SK-N-SH (cell line): ENCODE measurements around the gene IKZF1. TPM values are rescaled to one million over a fixed set of nuclear protein-coding genes. Genes with fewer than 3 reads are reported as not detected.

Experiments used
- CTCF ChIA-PET: fragments of 300-600, 350-600 bp; formaldehyde crosslinking; extraction: SDS; loops from one replicate; lab custom pipeline; 2021; lab: Yijun Ruan, JAX
- POLR2A ChIA-PET: fragments of 350-600 bp; sonication (Branson Sonifier 250); formaldehyde crosslinking; extraction: SDS; loops from one replicate; lab custom pipeline; 2020; ENCODE audit warnings: antibody characterized with exemption, inconsistent platforms; lab: Yijun Ruan, JAX
- DNase-seq: peaks from one replicate; pipeline ENCODE4 v3.0.0; 2012
- H2AFZ ChIP-seq: fragments of 200-600 bp; sonication (generic); 2 replicates; pipeline ENCODE4 v1.8.1; 2016; ENCODE audit warnings: antibody characterized with exemption, mild to moderate bottlenecking, low read depth
- H3F3A ChIP-seq: fragments of 200-600 bp; sonication (generic); replicated peaks from 2 replicates; pipeline ENCODE3; 2016; ENCODE audit warnings: antibody characterized with exemption, mild to moderate bottlenecking; ENCODE audit not compliant: insufficient read depth
- H3K27ac ChIP-seq, 2 experiments: fragments of 200-500 bp in 1 of 2; fragments of 200-600 bp in 1 of 2; sonication (Bioruptor generic) in 1 of 2; sonication (generic), shearing (Covaris generic) in 1 of 2; 2 replicates each; pipeline versions ENCODE4 v1.5.1 to v1.6.1; 2014 to 2016; ENCODE audit warnings: low read depth in 2 of 2, inconsistent platforms in 1 of 2, low read length in 1 of 2, mild to moderate bottlenecking in 1 of 2, mixed read lengths in 1 of 2
- H3K27me3 ChIP-seq: fragments of 200-600 bp; sonication (generic), shearing (Covaris generic); 2 replicates; pipeline ENCODE4 v1.6.1; 2016; ENCODE audit warnings: mixed run types; ENCODE audit not compliant: insufficient read depth
- H3K36me3 ChIP-seq, 2 experiments: fragments of 200-500 bp in 1 of 2; fragments of 200-600 bp in 1 of 2; sonication (Bioruptor generic) in 1 of 2; sonication (generic) in 1 of 2; replicated peaks in 1 of 2; 2 replicates each; pipeline versions ENCODE3 to v1.5.1; 2014 to 2016; ENCODE audit warnings: low read length in 1 of 2, mild to moderate bottlenecking in 1 of 2; ENCODE audit not compliant: insufficient read depth in 2 of 2, control insufficient read depth in 1 of 2
- H3K4me1 ChIP-seq, 2 experiments: fragments of 200-500 bp in 1 of 2; fragments of 200-600 bp in 1 of 2; sonication (Bioruptor generic) in 1 of 2; sonication (generic), shearing (Covaris generic) in 1 of 2; 2 replicates each; pipeline versions ENCODE4 v1.5.1 to v1.6.1; 2014 to 2016; ENCODE audit warnings: low read depth in 1 of 2, low read length in 1 of 2, mixed run types in 1 of 2; ENCODE audit not compliant: insufficient read depth in 2 of 2, control insufficient read depth in 1 of 2
- H3K4me2 ChIP-seq: fragments of 200-600 bp; sonication (generic), shearing (Covaris generic); 2 replicates; pipeline ENCODE4 v1.6.1; 2017; ENCODE audit warnings: mixed run types
- H3K4me3 ChIP-seq, 2 experiments: fragments of 200-500 bp in 1 of 2; fragments of 200-600 bp in 1 of 2; sonication (Bioruptor generic) in 1 of 2; sonication (generic), shearing (Covaris generic) in 1 of 2; 2 replicates each; pipeline versions ENCODE4 v1.5.1 to v1.8.1; 2014 to 2016; ENCODE audit warnings: low read depth in 2 of 2, inconsistent platforms in 1 of 2, low read length in 1 of 2, mild to moderate bottlenecking in 1 of 2, mixed read lengths in 1 of 2, moderate library complexity in 1 of 2
- H3K79me2 ChIP-seq: fragments of 200-600 bp; sonication (generic); 2 replicates; pipeline ENCODE4 v1.8.1; 2017; ENCODE audit warnings: mild to moderate bottlenecking; ENCODE audit not compliant: insufficient read depth
- H3K9ac ChIP-seq: fragments of 200-600 bp; sonication (generic); 2 replicates; pipeline ENCODE4 v1.6.1; 2017; ENCODE audit warnings: mixed run types
- H3K9me2 ChIP-seq: fragments of 200-600 bp; sonication (generic); 2 replicates; pipeline ENCODE4 v1.6.1; 2017; ENCODE audit warnings: mixed run types
- H3K9me3 ChIP-seq: fragments of 200-600 bp; sonication (generic); 2 replicates; pipeline ENCODE4 v1.6.1; 2017; ENCODE audit warnings: mixed run types, mild to moderate bottlenecking, moderate library complexity
- H4K20me1 ChIP-seq: fragments of 200-600 bp; sonication (generic); 2 replicates; pipeline ENCODE4 v1.6.1; 2017; ENCODE audit warnings: mild to moderate bottlenecking, mixed run types; ENCODE audit not compliant: insufficient read depth
- CTCF ChIP-seq: fragments of 200-600 bp; sonication (generic); IDR thresholded peaks from 2 replicates; pipeline ENCODE4 v1.6.1; 2017; ENCODE audit warnings: antibody characterized with exemption, mild to moderate bottlenecking, moderate library complexity
- EP300 ChIP-seq, 2 experiments: IDR thresholded peaks; 2 replicates each; pipeline versions ENCODE4 v1.4.0 to v1.6.1; 2012; ENCODE audit warnings: borderline replicate concordance in 1 of 2, low read depth in 1 of 2, low read length in 1 of 2
- MEF2A ChIP-seq: IDR thresholded peaks from 2 replicates; pipeline ENCODE4 v1.4.0; 2012; ENCODE audit warnings: low read depth, borderline replicate concordance
- POLR2AphosphoS5 ChIP-seq: IDR thresholded peaks from 2 replicates; pipeline ENCODE4 v1.6.1; 2012; ENCODE audit warnings: low read depth, low read length
- RAD21 ChIP-seq: IDR thresholded peaks from 2 replicates; pipeline ENCODE4 v1.6.1; 2012; ENCODE audit warnings: mild to moderate bottlenecking, low read length
- RXRA ChIP-seq: IDR thresholded peaks from 2 replicates; pipeline ENCODE4 v1.4.0; 2012; ENCODE audit warnings: low read depth, mild to moderate bottlenecking, borderline replicate concordance
- SMC3 ChIP-seq: IDR thresholded peaks from 2 replicates; pipeline ENCODE4 v1.6.1; 2012; ENCODE audit warnings: low read depth, low read length, improper control_type of control experiment
- TCF12 ChIP-seq: IDR thresholded peaks from 2 replicates; pipeline ENCODE4 v1.4.0; 2012
- ZBTB33 ChIP-seq: IDR thresholded peaks from 2 replicates; pipeline ENCODE4 v1.4.0; 2012; ENCODE audit warnings: low read depth, borderline replicate concordance
- WGBS: methylation state at CpG from one replicate; pipeline ENCODE4 v1.1.6; 2017; ENCODE audit warnings: low lambda C conversion rate; 5-methylcytosine and 5-hydroxymethylcytosine counted together
- polyA plus RNA-seq, 3 experiments: library from polyadenylated mRNA; depleted of rRNA; stranded (reverse); fragments of >200 nt; gene quantifications; 2 replicates each; pipeline ENCODE4 v1.2.3, GENCODE V29; 2012
- TF ChIP-seq, protein P1 (sequence below): fragments of 150-350 bp; IDR thresholded peaks from 2 replicates; pipeline ENCODE4 v1.6.1; 2017; ENCODE audit warnings: antibody characterized with exemption, low read length, low read depth, borderline replicate concordance

Gene IKZF1
- polyA plus RNA-seq, 1 of the 3 experiments (the other 2 are of a cell fraction), result not detected

GRCh38 chr7:50368366-50368765, 63.9 kb downstream of the IKZF1 start (continued):
- no peak for TF ChIP-seq EP300 (IDR thresholded peaks at IDR 0.05; ENCODE audit: borderline replicate concordance in 1 of 2, low read depth in 1 of 2, low read length in 1 of 2)
- no peak for TF ChIP-seq RXRA
- TF ChIP-seq POLR2AphosphoS5, result no peak
- TF ChIP-seq MEF2A, result no peak

DNA sequence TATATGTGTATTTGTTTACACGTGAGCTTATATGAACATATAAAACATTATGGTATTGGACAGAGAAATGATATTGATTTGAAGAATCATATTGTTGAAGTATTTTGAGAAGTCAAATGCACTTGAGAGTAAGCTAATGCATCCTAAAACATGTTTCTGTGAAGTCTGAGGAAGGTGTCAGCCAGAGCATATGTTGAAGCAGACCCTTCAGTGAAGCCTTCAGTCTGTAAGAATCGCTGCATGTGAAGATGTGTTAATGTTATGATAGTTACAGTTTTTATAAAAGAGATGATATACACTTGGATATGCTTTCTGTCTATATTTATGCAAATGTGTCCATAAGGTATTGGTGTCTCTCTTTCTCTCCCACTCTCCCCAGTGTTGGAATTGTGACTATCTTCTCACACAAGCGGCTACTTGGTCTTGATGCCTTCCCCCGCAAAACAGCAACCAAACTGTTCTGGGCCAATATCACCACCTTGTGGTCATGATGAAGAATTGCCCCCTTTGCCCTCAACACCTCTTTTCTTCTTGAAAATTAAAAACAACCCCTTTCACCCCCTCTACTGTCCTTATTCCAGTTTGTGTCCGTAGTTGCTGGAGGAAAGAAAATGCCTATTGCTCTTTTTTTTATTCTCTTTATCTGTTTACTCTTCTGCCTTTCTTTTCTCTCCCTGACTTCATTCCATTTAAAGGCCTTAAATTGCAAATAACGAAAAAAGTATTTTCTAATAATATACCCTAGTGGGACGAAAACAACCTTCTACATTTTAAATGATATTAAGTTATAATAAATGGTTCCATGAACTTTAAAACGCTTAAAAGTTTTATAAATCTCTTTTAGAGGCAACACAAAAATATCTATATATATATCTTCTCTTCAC, 64.9 kb downstream of the IKZF1 start:
- ChIA-PET POLR2A (no interaction called here), CTCF (interaction anchor here (0.7 to 4.7 kb wide), 23 partner anchors 9 to 228 kb away, joined by 3 to 37 read pairs (median 4); no protein-coding TSS in a partner anchor)
- Histone ChIP-seq H3K9me3 (peaks cover 6% of the 10 kb centered on the region; the same call in 1 of the 2 replicates), H3F3A (no peaks in the 10 kb centered on the region), H2AFZ (no peak overlapping the region), H3K4me1 (no peaks in the 10 kb centered on the region), H3K9ac (no peak overlapping the region), H3K4me3 (no peak overlapping the region; a peak in 1 of 4 replicates), H4K20me1 (no peaks in the 10 kb centered on the region), H3K79me2 (no peaks in the 10 kb centered on the region), H3K27ac (no peak overlapping the region), H3K4me2 (no peak overlapping the region), H3K27me3 (0 out of 2 replicates have a peak, but pooled peaks cover 5% of the 10 kb centered on the region), H3K9me2 (no peaks in the 10 kb centered on the region), H3K36me3 (no peaks in the 10 kb centered on the region)
- TF ChIP-seq ZBTB33, result no peak
- peak; percentile 48; the same call in 1 of the 2 replicates for TF ChIP-seq SMC3
- TF ChIP-seq RAD21, result peak; percentile 74
- peak; percentile 51 for TF ChIP-seq CTCF
- no peak for TF ChIP-seq TCF12
- TF ChIP-seq, protein P1, sequence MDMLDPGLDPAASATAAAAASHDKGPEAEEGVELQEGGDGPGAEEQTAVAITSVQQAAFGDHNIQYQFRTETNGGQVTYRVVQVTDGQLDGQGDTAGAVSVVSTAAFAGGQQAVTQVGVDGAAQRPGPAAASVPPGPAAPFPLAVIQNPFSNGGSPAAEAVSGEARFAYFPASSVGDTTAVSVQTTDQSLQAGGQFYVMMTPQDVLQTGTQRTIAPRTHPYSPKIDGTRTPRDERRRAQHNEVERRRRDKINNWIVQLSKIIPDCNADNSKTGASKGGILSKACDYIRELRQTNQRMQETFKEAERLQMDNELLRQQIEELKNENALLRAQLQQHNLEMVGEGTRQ, result no peak
- DNase-seq, result peak; percentile 57
- 44% methylated on average over 8 of the region's 8 CpGs for WGBS
